C4-2B (cell line): ENCODE data around the gene OGDHL.

Source experiments
- ZFX ChIP-seq: fragments of 450-650 bp; IDR thresholded peaks from 2 replicates; pipeline ENCODE4 v1.6.1; 2017
- TF ChIP-seq, protein P1 (sequence below): fragments of 450-650 bp; conservative IDR thresholded peaks from 2 replicates; pipeline ENCODE4 v1.5.1; 2017; ENCODE audit warnings: mild to moderate bottlenecking

DNA sequence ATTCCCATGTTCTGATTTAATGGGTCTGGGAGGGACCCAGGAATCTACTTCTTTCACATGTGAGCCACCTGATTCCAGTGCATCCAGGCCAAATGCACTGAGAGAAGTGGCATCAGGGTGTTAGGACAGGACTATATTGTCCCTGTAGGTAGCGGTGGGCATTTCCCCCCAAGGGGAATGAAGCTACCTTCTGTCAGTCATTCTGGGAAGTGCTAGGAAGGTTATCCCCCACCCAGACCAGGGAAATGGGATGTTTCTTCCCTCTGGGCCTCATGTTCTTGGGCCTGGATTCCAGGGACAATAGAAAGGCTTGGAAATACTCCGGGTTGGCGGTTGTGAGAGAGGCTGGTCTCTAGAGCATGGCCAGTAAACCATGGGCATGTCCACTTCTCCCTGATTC, 61.9 kb downstream of the OGDHL start:
- TF ChIP-seq, protein P1, sequence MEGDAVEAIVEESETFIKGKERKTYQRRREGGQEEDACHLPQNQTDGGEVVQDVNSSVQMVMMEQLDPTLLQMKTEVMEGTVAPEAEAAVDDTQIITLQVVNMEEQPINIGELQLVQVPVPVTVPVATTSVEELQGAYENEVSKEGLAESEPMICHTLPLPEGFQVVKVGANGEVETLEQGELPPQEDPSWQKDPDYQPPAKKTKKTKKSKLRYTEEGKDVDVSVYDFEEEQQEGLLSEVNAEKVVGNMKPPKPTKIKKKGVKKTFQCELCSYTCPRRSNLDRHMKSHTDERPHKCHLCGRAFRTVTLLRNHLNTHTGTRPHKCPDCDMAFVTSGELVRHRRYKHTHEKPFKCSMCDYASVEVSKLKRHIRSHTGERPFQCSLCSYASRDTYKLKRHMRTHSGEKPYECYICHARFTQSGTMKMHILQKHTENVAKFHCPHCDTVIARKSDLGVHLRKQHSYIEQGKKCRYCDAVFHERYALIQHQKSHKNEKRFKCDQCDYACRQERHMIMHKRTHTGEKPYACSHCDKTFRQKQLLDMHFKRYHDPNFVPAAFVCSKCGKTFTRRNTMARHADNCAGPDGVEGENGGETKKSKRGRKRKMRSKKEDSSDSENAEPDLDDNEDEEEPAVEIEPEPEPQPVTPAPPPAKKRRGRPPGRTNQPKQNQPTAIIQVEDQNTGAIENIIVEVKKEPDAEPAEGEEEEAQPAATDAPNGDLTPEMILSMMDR: no peak
- TF ChIP-seq ZFX: no peak
